SK-N-SH (cell line): ENCODE measurements around the gene FAM114A1. TPM values are rescaled to one million over a fixed set of nuclear protein-coding genes. Genes with fewer than 3 reads are reported as not detected.

Source experiments
- CTCF ChIA-PET: fragments of 300-600, 350-600 bp; formaldehyde crosslinking; extraction: SDS; loops from one replicate; lab custom pipeline; 2021; lab: Yijun Ruan, JAX
- POLR2A ChIA-PET: fragments of 350-600 bp; sonication (Branson Sonifier 250); formaldehyde crosslinking; extraction: SDS; loops from one replicate; lab custom pipeline; 2020; ENCODE audit warnings: antibody characterized with exemption, inconsistent platforms; lab: Yijun Ruan, JAX
- DNase-seq: peaks from one replicate; pipeline ENCODE4 v3.0.0; 2012
- H2AFZ ChIP-seq: fragments of 200-600 bp; sonication (generic); 2 replicates; pipeline ENCODE4 v1.8.1; 2016; ENCODE audit warnings: antibody characterized with exemption, mild to moderate bottlenecking, low read depth
- H3F3A ChIP-seq: fragments of 200-600 bp; sonication (generic); replicated peaks from 2 replicates; pipeline ENCODE3; 2016; ENCODE audit warnings: antibody characterized with exemption, mild to moderate bottlenecking; ENCODE audit not compliant: insufficient read depth
- H3K27ac ChIP-seq, 2 experiments: fragments of 200-500 bp in 1 of 2; fragments of 200-600 bp in 1 of 2; sonication (Bioruptor generic) in 1 of 2; sonication (generic), shearing (Covaris generic) in 1 of 2; 2 replicates each; pipeline versions ENCODE4 v1.5.1 to v1.6.1; 2014 to 2016; ENCODE audit warnings: low read depth in 2 of 2, inconsistent platforms in 1 of 2, low read length in 1 of 2, mild to moderate bottlenecking in 1 of 2, mixed read lengths in 1 of 2
- H3K27me3 ChIP-seq: fragments of 200-600 bp; sonication (generic), shearing (Covaris generic); 2 replicates; pipeline ENCODE4 v1.6.1; 2016; ENCODE audit warnings: mixed run types; ENCODE audit not compliant: insufficient read depth
- H3K36me3 ChIP-seq, 2 experiments: fragments of 200-500 bp in 1 of 2; fragments of 200-600 bp in 1 of 2; sonication (Bioruptor generic) in 1 of 2; sonication (generic) in 1 of 2; replicated peaks in 1 of 2; 2 replicates each; pipeline versions ENCODE3 to v1.5.1; 2014 to 2016; ENCODE audit warnings: low read length in 1 of 2, mild to moderate bottlenecking in 1 of 2; ENCODE audit not compliant: insufficient read depth in 2 of 2, control insufficient read depth in 1 of 2
- H3K4me1 ChIP-seq, 2 experiments: fragments of 200-500 bp in 1 of 2; fragments of 200-600 bp in 1 of 2; sonication (Bioruptor generic) in 1 of 2; sonication (generic), shearing (Covaris generic) in 1 of 2; 2 replicates each; pipeline versions ENCODE4 v1.5.1 to v1.6.1; 2014 to 2016; ENCODE audit warnings: low read depth in 1 of 2, low read length in 1 of 2, mixed run types in 1 of 2; ENCODE audit not compliant: insufficient read depth in 2 of 2, control insufficient read depth in 1 of 2
- H3K4me2 ChIP-seq: fragments of 200-600 bp; sonication (generic), shearing (Covaris generic); 2 replicates; pipeline ENCODE4 v1.6.1; 2017; ENCODE audit warnings: mixed run types
- H3K4me3 ChIP-seq, 2 experiments: fragments of 200-500 bp in 1 of 2; fragments of 200-600 bp in 1 of 2; sonication (Bioruptor generic) in 1 of 2; sonication (generic), shearing (Covaris generic) in 1 of 2; 2 replicates each; pipeline versions ENCODE4 v1.5.1 to v1.8.1; 2014 to 2016; ENCODE audit warnings: low read depth in 2 of 2, inconsistent platforms in 1 of 2, low read length in 1 of 2, mild to moderate bottlenecking in 1 of 2, mixed read lengths in 1 of 2, moderate library complexity in 1 of 2
- H3K79me2 ChIP-seq: fragments of 200-600 bp; sonication (generic); 2 replicates; pipeline ENCODE4 v1.8.1; 2017; ENCODE audit warnings: mild to moderate bottlenecking; ENCODE audit not compliant: insufficient read depth
- H3K9ac ChIP-seq: fragments of 200-600 bp; sonication (generic); 2 replicates; pipeline ENCODE4 v1.6.1; 2017; ENCODE audit warnings: mixed run types
- H3K9me2 ChIP-seq: fragments of 200-600 bp; sonication (generic); 2 replicates; pipeline ENCODE4 v1.6.1; 2017; ENCODE audit warnings: mixed run types
- H3K9me3 ChIP-seq: fragments of 200-600 bp; sonication (generic); 2 replicates; pipeline ENCODE4 v1.6.1; 2017; ENCODE audit warnings: mixed run types, mild to moderate bottlenecking, moderate library complexity
- H4K20me1 ChIP-seq: fragments of 200-600 bp; sonication (generic); 2 replicates; pipeline ENCODE4 v1.6.1; 2017; ENCODE audit warnings: mild to moderate bottlenecking, mixed run types; ENCODE audit not compliant: insufficient read depth
- CHD2 ChIP-seq: fragments of 150-350 bp; IDR thresholded peaks from 2 replicates; pipeline ENCODE4 v1.6.1; 2018; ENCODE audit warnings: low read length; ENCODE audit not compliant: partially characterized antibody
- FOSL2 ChIP-seq: IDR thresholded peaks from 2 replicates; pipeline ENCODE4 v1.4.0; 2012; ENCODE audit warnings: low read depth, mild to moderate bottlenecking, moderate library complexity, borderline replicate concordance
- FOXJ3 ChIP-seq: sonication (generic); formaldehyde crosslinking; IDR thresholded peaks from 2 replicates; pipeline ENCODE4 v1.5.1; 2020; ENCODE audit warnings: mild to moderate bottlenecking, missing genetic modification reagents
- FOXM1 ChIP-seq: IDR thresholded peaks from 2 replicates; pipeline ENCODE4 v1.4.0; 2012; ENCODE audit warnings: low read depth, mild to moderate bottlenecking
- GATA2 ChIP-seq: sonication (generic); formaldehyde crosslinking; IDR thresholded peaks from 2 replicates; pipeline ENCODE4 v1.5.0; 2020; ENCODE audit warnings: mild to moderate bottlenecking, missing genetic modification reagents
- MEF2A ChIP-seq: IDR thresholded peaks from 2 replicates; pipeline ENCODE4 v1.4.0; 2012; ENCODE audit warnings: low read depth, borderline replicate concordance
- NFIC ChIP-seq: IDR thresholded peaks from 2 replicates; pipeline ENCODE4 v1.4.0; 2012; ENCODE audit warnings: borderline replicate concordance
- PBX3 ChIP-seq: IDR thresholded peaks from 2 replicates; pipeline ENCODE4; 2012
- RCOR1 ChIP-seq: fragments of 150-350 bp; IDR thresholded peaks from 2 replicates; pipeline ENCODE4 v1.6.1; 2017; ENCODE audit warnings: antibody characterized with exemption, low read length
- REST ChIP-seq: IDR thresholded peaks from 2 replicates; pipeline ENCODE4 v1.6.1; 2012; ENCODE audit warnings: mild to moderate bottlenecking, low read depth, low read length, moderate library complexity
- SIN3A ChIP-seq: IDR thresholded peaks from 2 replicates; pipeline ENCODE4 v1.6.1; 2012; ENCODE audit warnings: low read depth, mild to moderate bottlenecking, low read length, moderate library complexity, borderline replicate concordance
- TAF1 ChIP-seq: IDR thresholded peaks from 2 replicates; pipeline ENCODE4 v1.6.1; 2012; ENCODE audit warnings: low read depth, mild to moderate bottlenecking, low read length, moderate library complexity, borderline replicate concordance
- TCF12 ChIP-seq: IDR thresholded peaks from 2 replicates; pipeline ENCODE4 v1.4.0; 2012
- TEAD4 ChIP-seq: IDR thresholded peaks from 2 replicates; pipeline ENCODE4 v1.4.0; 2012; ENCODE audit warnings: mild to moderate bottlenecking, borderline replicate concordance; ENCODE audit not compliant: insufficient read depth
- USF1 ChIP-seq: IDR thresholded peaks from 2 replicates; pipeline ENCODE4 v1.4.0; 2012; ENCODE audit warnings: low read depth, borderline replicate concordance
- USF2 ChIP-seq: fragments of 150-350 bp; IDR thresholded peaks from 2 replicates; pipeline ENCODE4 v1.6.1; 2017; ENCODE audit warnings: antibody characterized with exemption, low read length, low read depth, borderline replicate concordance
- YY1 ChIP-seq: IDR thresholded peaks from 2 replicates; pipeline ENCODE4 v1.4.0; 2012; ENCODE audit warnings: low read depth, mild to moderate bottlenecking
- WGBS: methylation state at CpG from one replicate; pipeline ENCODE4 v1.1.6; 2017; ENCODE audit warnings: low lambda C conversion rate; 5-methylcytosine and 5-hydroxymethylcytosine counted together
- polyA plus RNA-seq, 3 experiments: library from polyadenylated mRNA; depleted of rRNA; stranded (reverse); fragments of >200 nt; gene quantifications; 2 replicates each; pipeline ENCODE4 v1.2.3, GENCODE V29; 2012

The FAM114A1 gene
- polyA plus RNA-seq, 1 of the 3 experiments (the other 2 are of a cell fraction), result 54.2 TPM

GRCh38 chr4:38871593-38871992 lies 4.0 kb downstream of the FAM114A1 start:
- ChIA-PET CTCF (interaction anchor here (1.6 kb wide), 1 partner anchor 11 kb away, joined by 6 read pairs; no protein-coding TSS in a partner anchor), POLR2A (no interaction called here)
- peaks cover 0 to 33% of the 10 kb centered on the region in 2 experiments for H3K36me3 ChIP-seq
- no peaks in the 10 kb centered on the region for H3K9me2 ChIP-seq
- H3K9ac ChIP-seq, result no peak overlapping the region
- H3K79me2 ChIP-seq, result peaks cover 82% of the 10 kb centered on the region
- H3K4me1 ChIP-seq, result peaks cover 0 to 12% of the 10 kb centered on the region in 2 experiments; a peak in 2 of 4 replicates
- 86% methylated on average over 1 of the region's 1 CpG for WGBS
- no peak for DNase-seq
- no peak overlapping the region for H3K27ac ChIP-seq
- TF ChIP-seq YY1 (no peak), FOXM1 (no peak), REST (no peak), MEF2A (no peak), PBX3 (no peak)
- no peak overlapping the region for H2AFZ ChIP-seq
- H3K4me3 ChIP-seq, result no peak overlapping the region
- no peaks in the 10 kb centered on the region for H3F3A ChIP-seq
- H3K4me2 ChIP-seq, result no peak overlapping the region
- H4K20me1 ChIP-seq, result peaks cover 27% of the 10 kb centered on the region
- no peaks in the 10 kb centered on the region for H3K27me3 ChIP-seq
- no peaks in the 10 kb centered on the region for H3K9me3 ChIP-seq

- CTCF ChIA-PET, result interaction anchor here (2.5 kb wide), 1 partner anchor 16 kb away, joined by 8 read pairs; no protein-coding TSS in a partner anchor
- POLR2A ChIA-PET, result no interaction called here
- no peak for TF ChIP-seq USF2
- TF ChIP-seq TEAD4, result no peak
- no peak for TF ChIP-seq CHD2
- no peak for TF ChIP-seq NFIC
- no peak for TF ChIP-seq TCF12
- TF ChIP-seq PBX3, result no peak
- TF ChIP-seq SIN3A, result no peak
- no peak for TF ChIP-seq FOSL2
- no peak for TF ChIP-seq GATA2
- TF ChIP-seq FOXM1, result no peak
- TF ChIP-seq TAF1, result no peak
- TF ChIP-seq RCOR1, result no peak
- no peak for TF ChIP-seq FOXJ3 (CRISPR knock-in tag)
- no peak for TF ChIP-seq USF1
These were observed 5.0 kb downstream of the FAM114A1 start for GRCh38 chr4:38872620-38873019.

More at GRCh38 chr4:38872620-38873019, 5.0 kb downstream of the FAM114A1 start:
- Histone ChIP-seq H3K9me3 (no peaks in the 10 kb centered on the region), H3F3A (no peaks in the 10 kb centered on the region), H3K4me1 (peaks cover 0 to 10% of the 10 kb centered on the region in 2 experiments; a peak in 1 of 4 replicates), H3K27me3 (no peaks in the 10 kb centered on the region), H3K4me3 (no peak overlapping the region), H3K79me2 (peaks cover 91% of the 10 kb centered on the region), H2AFZ (no peak overlapping the region), H3K9ac (no peak overlapping the region), H3K4me2 (no peak overlapping the region), H3K36me3 (peaks cover 0 to 35% of the 10 kb centered on the region in 2 experiments), H3K27ac (no peak overlapping the region), H4K20me1 (peaks cover 37% of the 10 kb centered on the region), H3K9me2 (no peaks in the 10 kb centered on the region)
- no peak for DNase-seq
- 88% methylated on average over 5 of the region's 5 CpGs for WGBS
